MCF 10A (cell line): ENCODE measurements around the gene M1AP. TPM values are rescaled to one million over a fixed set of nuclear protein-coding genes. Genes with fewer than 3 reads are reported as not detected.

Experiments
- BruUV-seq: library from RNA; stranded (reverse); fragments of 400-500 nt; replicated peaks from 2 replicates; lab custom pipeline; 2021; lab: Mats Ljungman, UMichigan
- CTCF ChIA-PET: fragments of 300-600 bp; sonication (Branson Sonifier 250); formaldehyde crosslinking; extraction: SDS; loops from one replicate; lab custom pipeline; 2021; ENCODE audit warnings: antibody characterized with exemption, inconsistent platforms; lab: Yijun Ruan, JAX
- POLR2A ChIA-PET: fragments of 300-600, 350-650 bp; sonication (Branson Sonifier 250); formaldehyde crosslinking; extraction: SDS; loops from one replicate; lab custom pipeline; 2020; ENCODE audit warnings: antibody characterized with exemption, inconsistent platforms; lab: Yijun Ruan, JAX
- DNase-seq: peaks from one replicate; pipeline ENCODE4 v3.0.0-alpha.2; 2018; ENCODE audit not compliant: unreplicated experiment
- H3K27ac Mint-ChIP-seq: one replicate; pipeline ENCODE4 v1.8.0; 2022; ENCODE audit warnings: mild to moderate bottlenecking, low read depth, mixed read lengths; ENCODE audit not compliant: unreplicated experiment
- H3K27me3 Mint-ChIP-seq: one replicate; pipeline ENCODE4 v1.8.0; 2022; ENCODE audit warnings: mixed read lengths; ENCODE audit not compliant: insufficient read depth, unreplicated experiment
- H3K36me3 Mint-ChIP-seq: one replicate; pipeline ENCODE4 v1.8.0; 2022; ENCODE audit warnings: mild to moderate bottlenecking, moderate library complexity, mixed read lengths; ENCODE audit not compliant: insufficient read depth, unreplicated experiment
- H3K4me1 Mint-ChIP-seq: one replicate; pipeline ENCODE4 v1.8.0; 2022; ENCODE audit warnings: mixed read lengths; ENCODE audit not compliant: insufficient read depth, unreplicated experiment
- H3K4me3 Mint-ChIP-seq: one replicate; pipeline ENCODE4 v1.8.0; 2022; ENCODE audit warnings: mild to moderate bottlenecking, moderate library complexity, mixed read lengths; ENCODE audit not compliant: unreplicated experiment
- H3K9me3 Mint-ChIP-seq: one replicate; pipeline ENCODE4 v1.8.0; 2022; ENCODE audit warnings: mixed read lengths; ENCODE audit not compliant: unreplicated experiment
- CTCF ChIP-seq: fragments of 200-600 bp; IDR thresholded peaks from one replicate; pipeline ENCODE4 v1.8.0; 2022; ENCODE audit warnings: antibody characterized with exemption, mild to moderate bottlenecking; ENCODE audit not compliant: unreplicated experiment
- intact Hi-C: fragments of 100-400 bp; cut with micrococcal nuclease; formaldehyde crosslinking; loops from 2 replicates; pipeline ENCODE4 v1.14.1; 2022
- total RNA-seq: library from RNA; stranded (reverse); gene quantifications from 2 replicates; pipeline ENCODE4 v1.2.3, GENCODE V29; 2022

M1AP gene
- total RNA-seq, 1 experiment from 2014 or later = not detected

GRCh38 chr2:74693668-74694067, 45.5 kb upstream of the M1AP start:
- no peak overlapping the region for H3K27ac Mint-ChIP-seq
- no peaks in the 10 kb centered on the region for H3K9me3 Mint-ChIP-seq
- DNase-seq = no peak
- ChIA-PET POLR2A (interaction anchor here (0.6 to 1.6 kb wide), 2 partner anchors 40 to 142 kb away, joined by 3 to 10 read pairs; partner anchors contain the start of gene HK2), CTCF (interaction anchor here (0.6 to 2.0 kb wide), 3 partner anchors 21 to 305 kb away, joined by 3 to 19 read pairs (median 4); no protein-coding TSS in a partner anchor)
- no peaks in the 10 kb centered on the region for H3K36me3 Mint-ChIP-seq
- H3K4me1 Mint-ChIP-seq = peaks cover 6% of the 10 kb centered on the region
- no TSS peak for BruUV-seq
- no peak overlapping the region for H3K4me3 Mint-ChIP-seq
- no peaks in the 10 kb centered on the region for H3K27me3 Mint-ChIP-seq
- intact Hi-C loops = loop anchor here (5.0 kb wide), 2 partner anchors 359 to 929 kb away; no protein-coding TSS in a partner anchor
- TF ChIP-seq CTCF = no peak

GRCh38 chr2:74693213-74693612, 45.1 kb upstream of the M1AP start:
- peaks cover 6% of the 10 kb centered on the region for H3K4me1 Mint-ChIP-seq
- no peak overlapping the region for H3K4me3 Mint-ChIP-seq
- TF ChIP-seq CTCF = no peak
- no peak overlapping the region for H3K27ac Mint-ChIP-seq
- intact Hi-C loops = loop anchor here (5.0 kb wide), 2 partner anchors 359 to 929 kb away; no protein-coding TSS in a partner anchor
- no TSS peak for BruUV-seq
- ChIA-PET CTCF (interaction anchor here (0.8 to 3.0 kb wide), 7 partner anchors 10 to 715 kb away, joined by 3 to 95 read pairs (median 3); no protein-coding TSS in a partner anchor), POLR2A (interaction anchor here (0.6 to 1.6 kb wide), 2 partner anchors 41 to 142 kb away, joined by 3 to 10 read pairs; partner anchors contain the start of gene HK2)
- H3K9me3 Mint-ChIP-seq = no peaks in the 10 kb centered on the region
- H3K36me3 Mint-ChIP-seq = no peaks in the 10 kb centered on the region
- H3K27me3 Mint-ChIP-seq = no peaks in the 10 kb centered on the region
- DNase-seq = no peak

GRCh38 chr2:74691929-74692328, 43.8 kb upstream of the M1AP start:
- POLR2A ChIA-PET = interaction anchor here (0.7 to 2.2 kb wide), 4 partner anchors 14 to 185 kb away, joined by 3 to 6 read pairs (median 5); no protein-coding TSS in a partner anchor
- CTCF ChIA-PET = interaction anchor here (0.6 to 3.0 kb wide), 30 partner anchors 9 to 1806 kb away, joined by 3 to 95 read pairs (median 4); no protein-coding TSS in a partner anchor
- Mint-ChIP-seq H3K27ac (no peak overlapping the region), H3K36me3 (no peaks in the 10 kb centered on the region), H3K9me3 (no peaks in the 10 kb centered on the region), H3K4me1 (peaks cover 6% of the 10 kb centered on the region), H3K27me3 (no peaks in the 10 kb centered on the region), H3K4me3 (no peak overlapping the region)
- TF ChIP-seq CTCF = no peak
- no TSS peak for BruUV-seq
- DNase-seq = no peak
- intact Hi-C loops = loop anchor here (2.0 to 5.0 kb wide), 4 partner anchors 23 to 930 kb away; no protein-coding TSS in a partner anchor

- Mint-ChIP-seq H3K4me3 (no peak overlapping the region), H3K4me1 (peaks cover 6% of the 10 kb centered on the region), H3K9me3 (no peaks in the 10 kb centered on the region), H3K27me3 (no peaks in the 10 kb centered on the region), H3K36me3 (no peaks in the 10 kb centered on the region), H3K27ac (no peak overlapping the region)
- intact Hi-C loops = loop anchor here (1.0 to 5.0 kb wide), 8 partner anchors 24 to 932 kb away; no protein-coding TSS in a partner anchor
- peak; percentile 75 for DNase-seq
- CTCF ChIA-PET = interaction anchor here (0.6 to 3.0 kb wide), 38 partner anchors 9 to 782 kb away, joined by 3 to 95 read pairs (median 4); partner anchors contain the start of genes CCDC142 and TTC31
- POLR2A ChIA-PET = interaction anchor here (0.7 to 2.2 kb wide), 4 partner anchors 145 to 215 kb away, joined by 3 to 6 read pairs (median 4); no protein-coding TSS in a partner anchor
- no TSS peak for BruUV-seq
- TF ChIP-seq CTCF = peak; percentile 89
Observed at GRCh38 chr2:74690571-74690970, 42.4 kb upstream of the M1AP start.
